GM18526 (cell line): Measurements from ENCODE around the gene TCEA2.

Source experiments
- POLR2A ChIP-seq: IDR thresholded peaks from 3 replicates; pipeline ENCODE4 v1.6.1; 2011; ENCODE audit not compliant: insufficient read length; ENCODE audit errors: extremely low read depth

TCEA2 gene

DNA sequence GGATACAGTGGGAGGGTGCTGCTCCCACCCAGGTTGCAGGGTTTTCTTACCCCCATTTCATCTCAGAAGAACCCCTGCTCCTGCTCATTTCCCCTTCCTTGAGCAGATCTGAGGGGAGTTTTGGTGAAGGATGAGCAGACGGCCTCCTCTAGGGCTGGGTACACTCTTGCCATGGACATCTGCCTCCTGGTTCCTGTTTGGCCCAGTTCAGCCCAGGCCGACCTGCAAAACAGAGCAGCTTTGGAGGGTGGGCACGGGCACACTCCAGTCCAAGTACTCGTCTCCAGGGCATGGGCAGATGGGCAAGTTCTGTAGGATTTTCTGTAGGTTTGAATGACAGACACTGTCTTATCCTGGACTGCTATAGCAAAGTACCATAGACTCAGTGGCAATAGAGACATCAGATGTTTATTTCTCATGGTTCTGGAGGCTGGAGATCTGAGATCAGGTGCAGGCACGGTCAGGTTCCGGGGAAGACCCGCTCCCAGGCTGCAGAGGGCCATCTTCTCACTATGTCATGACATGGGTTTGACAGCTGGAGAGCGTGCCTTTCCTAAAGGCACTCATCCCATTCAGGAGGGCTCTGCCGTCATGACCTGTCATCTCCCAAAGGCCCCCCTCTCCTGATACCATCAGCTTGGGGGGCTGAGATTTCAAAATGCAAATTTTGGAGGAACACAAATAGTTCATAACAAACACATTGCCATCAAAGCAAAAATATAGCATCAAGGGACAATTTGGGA lies 38.1 kb downstream of the TCEA2 start:
- TF ChIP-seq POLR2A: no peak

DNA sequence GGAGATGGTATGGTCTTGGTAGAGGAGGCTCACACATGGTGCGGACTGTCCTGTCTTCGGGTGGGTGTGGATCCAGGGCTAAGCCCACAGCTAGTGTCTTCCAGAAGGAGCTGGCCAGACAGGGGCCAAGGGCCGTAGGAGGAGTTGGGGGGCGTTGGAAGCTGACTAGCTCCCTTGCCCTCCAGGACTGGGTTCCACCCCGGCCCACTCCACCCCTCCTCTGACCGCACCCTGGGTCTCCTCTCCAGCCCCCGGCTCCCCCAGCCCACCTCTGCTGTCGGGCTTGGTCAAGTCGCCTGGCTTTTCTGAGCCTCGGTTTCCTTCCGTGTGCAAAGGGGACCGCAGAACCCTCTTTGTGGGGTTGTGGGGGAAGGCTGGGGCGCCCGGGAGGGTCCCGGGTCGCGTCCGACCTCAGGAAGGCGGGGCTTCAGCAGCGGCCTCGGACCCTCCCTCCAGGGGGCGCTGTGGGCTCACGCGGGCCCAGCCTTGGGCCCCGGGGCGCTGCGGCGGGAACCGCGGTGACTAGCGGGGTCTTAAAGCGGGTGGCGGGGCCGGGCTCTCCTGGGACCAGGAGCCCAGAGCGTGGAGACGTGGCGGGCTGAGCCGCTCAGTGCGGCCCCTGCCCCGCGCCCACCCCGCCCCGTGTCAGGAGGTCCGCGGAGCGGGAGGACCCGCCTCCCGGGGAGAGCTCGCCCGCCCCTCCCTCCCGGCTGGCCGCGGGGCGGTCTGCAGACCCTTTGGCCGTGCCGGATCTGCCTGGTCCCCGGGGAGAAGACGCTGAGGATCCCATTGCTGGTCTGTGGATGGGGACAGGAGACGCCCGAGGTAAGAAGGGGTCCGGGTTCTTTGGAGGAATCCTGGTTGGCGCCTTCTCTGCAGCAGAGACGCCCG lies 39.0 kb downstream of the TCEA2 start:
- TF ChIP-seq POLR2A: no peak

DNA sequence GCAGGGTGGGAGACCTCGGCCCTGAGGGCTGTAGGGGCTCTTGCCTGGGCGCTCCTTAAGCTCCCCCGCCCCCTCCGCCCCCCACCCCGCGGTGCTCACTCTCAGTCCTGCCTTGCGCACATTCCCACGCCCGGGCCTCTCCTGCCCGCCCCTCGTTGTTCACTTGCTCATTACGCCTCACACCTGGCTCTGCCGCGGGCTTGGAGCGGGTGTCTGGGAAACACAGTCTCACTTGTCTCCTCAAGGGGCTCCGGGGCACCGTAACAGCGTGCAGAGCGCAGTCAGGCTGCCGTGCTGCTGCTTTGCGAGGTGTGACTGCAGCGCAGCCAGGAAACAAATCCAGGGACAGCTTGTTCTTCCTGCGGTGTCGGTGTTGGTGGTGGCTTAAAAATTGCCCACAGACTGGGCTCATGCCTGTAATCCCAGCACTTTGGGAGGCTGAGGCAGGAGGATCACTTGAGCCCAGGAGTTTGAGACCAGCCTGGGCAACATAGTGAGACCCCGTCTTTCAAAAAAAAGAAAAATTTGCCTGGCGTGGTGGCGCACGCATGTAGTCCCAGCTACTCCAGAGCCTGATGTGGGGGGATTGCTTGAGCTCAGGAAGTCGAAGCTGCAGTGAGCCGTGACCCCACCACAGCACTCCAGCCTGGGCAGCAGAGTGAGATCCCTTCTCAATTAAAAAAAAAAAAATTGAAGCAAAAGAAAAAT lies 39.8 kb downstream of the TCEA2 start:
- no peak for TF ChIP-seq POLR2A

DNA sequence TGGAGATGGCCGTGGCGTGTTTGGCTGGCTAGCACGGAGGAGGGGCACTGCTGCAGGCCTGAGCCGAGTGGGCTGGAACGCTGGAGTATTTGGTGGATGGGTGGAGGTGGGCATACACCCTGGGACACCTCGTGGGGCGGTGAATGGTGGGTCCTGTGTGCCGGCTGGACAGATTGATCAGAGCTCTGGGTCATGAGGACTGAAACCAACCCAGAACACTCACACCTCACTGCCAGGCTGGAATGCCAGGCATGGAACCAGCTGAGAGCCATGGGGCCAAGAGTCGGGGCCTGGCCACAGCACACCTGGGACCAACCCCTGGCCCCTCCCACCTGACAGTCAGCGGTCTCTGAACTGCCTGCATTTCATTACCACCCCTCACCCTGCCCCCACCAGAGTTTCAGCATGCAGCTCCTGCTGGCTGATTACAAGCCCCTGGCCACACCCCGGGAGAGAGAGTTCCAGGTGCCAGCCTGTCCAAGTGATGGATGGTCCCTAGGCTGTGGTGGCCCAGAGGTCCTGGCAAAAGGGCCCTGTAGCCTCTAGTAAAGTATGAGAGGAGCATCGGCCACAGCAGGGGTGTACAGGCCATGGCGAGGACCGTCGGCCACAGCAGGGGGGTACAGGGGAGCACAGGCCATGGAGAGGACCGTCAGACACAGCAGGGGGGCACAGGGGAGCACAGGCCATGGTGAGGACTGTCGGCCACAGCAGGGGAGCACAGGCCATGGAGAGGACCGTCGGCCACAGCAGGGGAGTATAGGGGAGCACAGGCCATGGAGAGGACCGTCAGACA lies 41.1 kb downstream of the TCEA2 start:
- no peak for TF ChIP-seq POLR2A

DNA sequence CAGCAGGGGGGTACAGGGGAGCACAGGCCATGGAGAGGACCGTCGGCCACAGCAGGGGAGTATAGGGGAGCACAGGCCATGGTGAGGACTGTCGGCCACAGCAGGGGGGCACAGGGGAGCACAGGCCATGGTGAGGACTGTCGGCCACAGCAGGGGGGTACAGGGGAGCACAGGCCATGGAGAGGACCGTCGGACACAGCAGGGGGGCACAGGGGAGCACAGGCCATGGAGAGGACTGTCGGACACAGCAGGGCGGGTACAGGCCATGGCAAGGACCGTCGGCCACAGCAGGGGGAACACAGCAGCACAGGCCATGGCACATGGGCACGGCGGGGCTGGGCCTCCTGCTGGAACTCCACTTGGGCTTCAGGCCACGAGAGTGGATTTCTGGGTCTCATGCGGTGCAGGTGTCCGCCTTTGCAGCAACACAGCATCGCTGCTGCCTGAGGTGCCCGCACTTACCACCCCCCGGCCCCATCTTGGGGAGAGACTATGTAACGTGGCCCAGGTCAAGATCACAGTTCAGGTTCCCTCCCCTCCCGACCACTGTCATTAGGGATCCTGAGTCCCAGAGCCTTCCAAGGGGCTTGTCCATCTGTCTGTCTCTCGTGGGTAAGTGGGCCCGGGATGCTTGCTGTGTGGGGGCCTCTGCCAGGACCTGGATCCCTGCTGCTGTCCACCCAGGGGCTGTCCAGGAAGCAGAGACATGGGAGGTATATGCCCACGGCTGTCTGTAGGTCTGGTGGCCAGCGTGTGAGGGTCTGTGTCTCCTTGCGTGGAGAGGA lies 41.9 kb downstream of the TCEA2 start:
- no peak for TF ChIP-seq POLR2A

DNA sequence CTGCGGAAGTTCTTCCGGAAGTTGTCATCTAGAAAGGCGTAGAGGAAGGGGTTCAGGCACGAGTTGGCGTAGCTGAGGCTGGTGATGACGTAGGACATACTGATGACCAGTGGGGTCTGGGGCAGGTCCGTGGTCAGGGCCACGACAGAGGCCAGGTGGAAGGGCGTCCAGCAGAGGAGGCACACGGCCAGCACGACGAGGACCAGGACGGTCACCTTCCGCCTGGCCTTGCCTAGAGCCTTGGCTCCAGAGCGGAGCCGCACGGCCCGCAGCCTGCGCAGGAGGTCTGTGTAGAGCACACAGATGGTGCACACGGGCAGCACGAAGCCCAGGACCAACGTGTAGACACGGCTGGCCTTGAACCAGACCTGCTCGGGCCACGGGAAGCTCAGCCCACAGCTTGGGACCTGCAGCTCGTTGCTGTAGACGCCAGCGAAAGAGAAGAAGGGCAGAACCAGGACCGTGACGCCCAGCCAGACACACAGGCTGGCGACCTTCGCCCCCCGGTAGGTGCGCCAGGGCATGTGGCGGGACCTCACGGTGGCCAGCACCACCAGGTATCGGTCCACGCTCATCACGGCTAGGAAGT lies 42.9 kb downstream of the TCEA2 start:
- no peak for TF ChIP-seq POLR2A

DNA sequence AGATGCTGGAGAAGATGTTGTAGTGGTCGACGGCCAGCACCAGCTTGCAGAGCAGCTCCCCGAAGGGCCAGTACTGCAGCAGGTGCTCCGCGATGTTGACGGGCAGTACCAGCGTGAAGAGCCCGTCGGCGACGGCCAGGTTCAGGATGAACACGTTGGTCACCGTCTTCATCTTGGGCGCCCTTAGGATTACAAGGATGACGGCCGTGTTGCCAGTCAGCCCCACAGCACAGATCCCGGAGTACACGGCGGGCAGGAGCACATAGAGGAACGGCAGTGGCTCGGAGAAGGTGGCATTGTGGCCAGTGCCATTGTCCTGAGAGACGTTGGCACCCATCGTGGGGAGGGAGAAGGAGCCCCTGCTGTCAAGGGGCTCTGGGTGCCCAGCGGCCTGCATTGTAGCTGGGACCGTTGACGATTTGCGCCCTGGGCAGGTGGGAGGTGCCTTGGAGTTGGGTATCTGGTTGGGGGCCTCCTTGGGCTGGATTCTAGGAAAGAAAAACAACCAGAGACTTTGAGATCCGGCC lies 43.5 kb downstream of the TCEA2 start:
- TF ChIP-seq POLR2A: no peak

DNA sequence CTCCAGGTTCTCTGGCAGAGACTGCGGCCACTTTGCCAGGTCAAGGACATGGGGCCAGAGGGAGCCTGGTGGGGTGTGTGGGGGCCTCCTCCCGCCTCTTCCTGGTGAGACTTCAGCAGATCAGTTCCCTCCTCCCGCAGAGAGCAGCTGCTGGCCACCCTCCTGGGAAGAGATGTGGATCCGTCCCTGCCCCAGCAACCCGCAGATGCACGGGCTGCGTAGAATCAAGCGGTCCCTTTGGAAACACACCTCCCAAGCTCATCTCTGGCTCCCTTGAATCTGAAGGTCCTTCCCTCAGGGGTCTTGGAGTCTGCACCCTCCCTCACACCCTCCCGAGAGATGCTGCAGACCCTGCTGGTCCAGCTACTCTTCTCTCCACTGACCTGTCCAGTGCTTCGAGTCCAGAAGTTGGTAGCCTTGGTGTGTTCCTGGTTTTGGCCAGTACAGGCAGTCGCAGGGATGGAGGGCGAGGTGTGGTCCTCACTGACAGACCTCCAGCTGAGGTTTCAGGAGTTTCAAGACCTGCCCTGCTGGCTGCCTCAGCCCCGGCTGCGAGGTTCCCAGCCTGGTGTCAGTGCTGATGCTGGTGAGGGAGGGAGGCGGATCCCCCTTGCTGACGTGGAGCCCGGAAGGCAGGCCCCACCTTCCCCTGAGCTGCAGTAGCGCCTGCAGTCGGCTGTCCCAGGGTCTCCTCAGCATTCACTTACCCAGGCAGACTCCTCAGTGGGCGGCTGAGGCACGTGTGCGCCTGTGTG lies 44.2 kb downstream of the TCEA2 start, which contains the start of gene NPBWR2:
Gene NPBWR2 (minus strand): TSS at position 585 of the 755 bp plus-strand sequence. CDS start 734 bp downstream, outside the sequence.
- TF ChIP-seq POLR2A: no peak

DNA sequence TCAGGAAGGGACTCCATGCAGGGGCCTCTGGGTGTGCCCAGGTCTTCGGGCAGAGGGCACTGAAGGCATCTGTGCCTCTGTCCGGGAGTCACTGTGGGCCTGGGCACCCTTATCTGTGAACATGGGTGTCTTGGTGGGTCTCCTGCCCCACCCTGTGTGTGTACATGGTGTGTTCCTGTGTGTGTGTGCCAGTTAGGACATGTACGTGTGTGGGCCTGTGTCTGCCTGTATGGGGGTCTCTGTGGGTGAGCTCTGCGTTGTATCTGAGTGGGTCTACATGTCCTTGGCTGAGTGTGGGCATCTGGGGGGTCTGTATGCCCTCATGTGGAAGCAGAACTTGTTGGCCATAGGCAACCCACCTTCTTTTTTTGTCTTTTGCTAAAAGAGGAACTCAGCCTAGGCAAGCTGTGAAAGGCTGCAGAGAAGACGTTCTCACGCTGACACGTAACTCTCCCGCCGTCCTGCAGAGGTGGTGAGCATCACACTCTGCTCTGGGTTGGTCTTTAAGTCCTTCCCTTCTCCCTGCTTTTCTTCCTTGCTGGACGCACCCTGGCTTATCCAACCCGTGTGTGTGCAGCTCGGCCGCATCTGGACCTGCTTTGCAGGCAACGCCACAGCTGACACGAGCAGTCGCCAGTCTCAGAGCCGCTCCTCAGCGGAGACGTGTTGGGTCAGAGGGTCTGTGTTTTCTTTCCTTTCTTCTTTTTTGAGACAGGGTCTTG lies 44.9 kb downstream of the TCEA2 start:
- no peak for TF ChIP-seq POLR2A

DNA sequence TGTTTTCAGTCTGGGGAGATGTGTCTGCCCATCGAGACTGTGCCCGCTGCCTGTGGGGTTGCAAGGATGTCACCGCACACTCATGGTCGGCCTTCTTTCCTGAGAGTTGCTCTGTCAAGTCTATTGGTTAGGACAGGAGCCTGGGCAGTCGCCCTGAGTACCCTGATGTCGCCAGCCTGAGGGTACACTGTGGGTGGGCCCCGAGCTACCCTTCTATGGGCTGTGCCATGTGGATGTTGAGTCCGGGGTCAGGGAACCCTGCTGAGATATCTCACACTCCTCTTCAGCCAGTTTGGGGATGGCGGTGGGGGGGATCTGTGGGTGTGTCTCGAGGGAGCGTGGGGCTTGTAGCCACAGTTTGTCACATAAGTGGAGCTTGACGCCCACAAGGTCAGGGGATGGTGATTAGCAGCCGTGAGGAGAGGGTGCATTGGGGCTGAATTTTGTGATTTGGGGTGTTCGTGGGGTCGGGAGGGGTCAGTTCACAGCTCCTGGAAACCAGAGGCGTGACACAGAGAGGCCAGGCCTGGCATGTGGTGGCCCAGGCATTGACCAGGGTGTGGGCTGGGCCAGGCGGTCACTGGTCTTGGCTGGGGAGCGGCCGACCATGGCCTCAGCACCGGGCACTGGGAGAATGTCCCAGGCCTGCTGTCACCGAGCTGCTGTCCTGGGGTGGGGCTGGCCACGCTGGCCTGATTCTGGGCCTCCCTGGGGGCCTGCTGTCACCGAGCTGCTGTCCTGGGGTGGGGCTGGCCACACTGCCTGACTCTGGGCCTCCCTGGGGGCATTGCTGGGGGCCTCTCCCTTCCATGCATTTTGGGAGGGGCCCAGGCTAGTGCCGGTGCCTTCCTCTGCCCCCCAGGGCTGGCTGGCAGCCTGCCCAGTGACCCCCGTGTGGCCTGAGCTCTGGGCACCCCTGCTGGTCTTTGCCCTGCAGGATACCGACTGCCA lies 46.0 kb downstream of the TCEA2 start:
- no peak for TF ChIP-seq POLR2A

DNA sequence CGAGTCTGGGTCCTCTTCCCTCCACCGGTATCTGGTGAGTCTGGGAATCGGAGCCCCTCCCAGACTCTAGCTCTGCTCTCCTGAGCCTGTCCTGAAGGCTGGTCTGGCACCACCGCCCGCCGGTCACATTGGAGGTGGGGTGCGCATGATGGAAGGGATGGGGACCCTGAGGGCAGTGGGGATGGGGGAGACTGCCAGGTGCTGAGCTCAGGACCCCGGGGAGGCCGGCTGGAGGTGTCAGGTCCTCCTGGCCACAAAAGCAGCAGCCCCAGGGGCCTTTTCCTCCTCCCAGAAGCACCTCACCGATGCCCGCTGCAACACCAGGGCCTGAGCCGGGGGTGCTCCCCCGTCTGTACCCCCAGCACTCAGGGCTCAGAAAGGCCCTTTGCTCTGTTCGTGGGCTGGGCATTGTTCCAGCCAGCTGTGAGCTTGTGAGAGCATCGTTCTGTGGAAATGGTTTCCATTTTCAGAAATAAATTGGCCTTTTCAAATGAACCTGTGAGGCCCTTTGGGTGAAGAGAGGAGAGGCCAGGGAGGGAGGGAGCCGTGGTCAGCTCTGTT lies 46.9 kb downstream of the TCEA2 start:
- TF ChIP-seq POLR2A: no peak
